Caki2 (cell line): Measurements from ENCODE around the gene TRPM3. TPM values are rescaled to one million over a fixed set of nuclear protein-coding genes. Genes with fewer than 3 reads are reported as not detected.
A peak's percentile ranks its signal among the peaks of the same experiment; 100 is the strongest.
"Not testable (repeated sequence)": the region's sequence is repeated elsewhere in the genome, so short reads cannot be mapped to it uniquely, and the experiment has no call there.

Experiments used
- DNase-seq: peaks from one replicate; pipeline ENCODE4 v3.0.0-alpha.2; 2015; ENCODE audit warnings: low read depth
- in situ Hi-C: cut with HindIII; loops from 2 replicates; pipeline ENCODE4 v1.10.0; 2016; ENCODE audit warnings: low sequenced_read_pairs, low pct_unique_long_range_greater_than_20kb, mixed read lengths
- total RNA-seq: library from RNA; depleted of rRNA; stranded (reverse); fragments of >200 nt; shearing (Covaris generic); gene quantifications from 2 replicates; pipeline ENCODE4 v1.2.3, GENCODE V29; 2014; ENCODE audit warnings: low replicate concordance

The TRPM3 gene
- total RNA-seq, 1 experiment from 2014 or later, result 0.37 TPM

DNA sequence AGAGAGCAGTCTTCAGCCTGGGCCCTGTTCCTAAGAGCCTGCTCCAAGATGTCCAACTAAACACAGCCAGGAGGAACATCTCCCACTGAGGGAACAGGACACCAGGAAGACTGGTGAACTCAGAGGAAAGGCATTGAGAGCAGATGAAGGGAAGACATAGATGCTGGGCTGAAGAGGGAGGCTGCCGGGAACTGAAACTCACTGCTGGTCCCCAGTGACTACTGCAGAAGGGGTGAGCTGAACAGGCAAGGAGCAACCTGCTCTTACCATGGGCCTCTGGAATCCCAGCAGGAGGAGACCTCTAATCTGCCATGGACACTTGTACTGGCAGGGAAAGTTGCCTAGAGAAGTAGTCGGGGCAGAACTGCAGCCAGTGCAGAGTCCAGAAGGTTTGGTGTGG lies 95.7 kb downstream of the TRPM3 start:
- in situ Hi-C loops, result no loop called here
- DNase-seq, result no peak

DNA sequence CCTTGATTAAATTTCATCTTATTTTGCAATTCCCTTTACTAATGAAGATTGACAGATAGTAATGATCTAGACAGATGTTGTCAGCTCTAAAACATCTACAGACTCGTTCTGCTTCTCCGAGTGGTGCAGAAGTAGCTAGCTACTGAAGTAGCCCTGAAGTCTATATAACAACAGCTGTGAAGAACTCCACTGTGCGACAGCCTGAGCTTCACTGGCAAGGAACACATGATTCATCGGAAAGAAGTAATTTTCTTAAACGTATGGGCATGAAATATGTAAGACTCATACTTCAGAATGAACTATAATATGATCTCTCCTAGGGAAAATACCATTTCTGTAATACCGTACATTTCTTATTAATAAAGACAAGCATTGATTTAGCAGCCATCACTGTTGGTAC lies 96.2 kb downstream of the TRPM3 start:
- in situ Hi-C loops, result no loop called here
- DNase-seq, result no peak

DNA sequence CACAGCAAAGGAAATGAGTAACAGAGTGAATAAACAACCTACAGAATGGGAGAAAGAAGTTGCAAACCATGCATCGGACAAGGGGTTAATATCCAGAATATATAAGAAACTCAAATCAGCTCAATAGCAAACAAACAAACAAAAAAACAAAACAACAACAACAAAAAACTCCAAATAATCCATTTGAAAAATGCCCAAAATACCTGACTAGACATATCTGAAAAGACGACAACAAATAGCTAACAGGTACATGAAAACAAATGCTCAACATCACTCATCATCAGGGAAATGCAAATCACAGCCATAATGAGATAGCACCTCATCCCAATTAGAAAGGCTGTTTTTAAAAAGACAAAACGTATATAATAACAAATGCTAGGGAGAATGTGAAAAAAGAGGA lies 111.2 kb downstream of the TRPM3 start:
- in situ Hi-C loops, result no loop called here
- DNase-seq, result no peak

DNA sequence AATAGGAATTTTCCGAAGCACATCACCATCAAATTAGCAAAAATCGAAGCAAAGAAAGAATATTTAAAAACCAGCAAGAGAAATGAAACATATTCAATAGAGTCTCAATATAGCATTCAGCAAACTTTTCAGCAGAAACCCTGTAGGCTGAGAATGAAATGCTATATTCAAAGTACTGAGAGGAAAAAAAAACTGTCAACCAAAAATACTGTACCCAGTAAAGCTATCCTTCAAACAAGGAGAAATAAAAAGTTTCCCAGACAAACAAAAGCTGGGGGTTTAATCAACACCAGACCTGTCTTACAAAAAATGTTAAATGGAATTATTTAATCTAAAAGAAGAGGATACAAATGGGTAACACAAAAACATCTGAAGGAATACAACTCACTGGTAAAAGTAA lies 116.0 kb downstream of the TRPM3 start:
- in situ Hi-C loops, result no loop called here
- DNase-seq, result no peak

DNA sequence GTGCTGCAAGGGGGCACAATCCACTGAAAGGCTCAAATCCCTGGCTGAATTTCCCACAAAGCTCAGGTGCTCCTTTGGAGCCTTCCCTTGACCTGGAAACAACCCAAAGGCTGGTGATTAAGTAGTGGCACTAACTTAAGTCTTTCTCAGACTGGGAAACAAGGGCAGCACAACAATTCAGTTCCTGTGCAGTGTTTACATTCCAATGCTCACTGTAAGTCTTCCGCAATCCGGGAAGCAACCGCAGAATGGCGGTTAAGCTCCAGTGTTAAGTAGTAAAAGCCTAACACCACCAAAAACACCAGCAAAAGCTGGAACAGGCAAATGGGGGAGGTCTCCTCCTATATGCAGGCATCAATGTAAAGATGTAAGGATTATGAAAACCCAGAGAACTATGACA lies 117.2 kb downstream of the TRPM3 start:
- in situ Hi-C loops, result no loop called here
- no peak for DNase-seq

DNA sequence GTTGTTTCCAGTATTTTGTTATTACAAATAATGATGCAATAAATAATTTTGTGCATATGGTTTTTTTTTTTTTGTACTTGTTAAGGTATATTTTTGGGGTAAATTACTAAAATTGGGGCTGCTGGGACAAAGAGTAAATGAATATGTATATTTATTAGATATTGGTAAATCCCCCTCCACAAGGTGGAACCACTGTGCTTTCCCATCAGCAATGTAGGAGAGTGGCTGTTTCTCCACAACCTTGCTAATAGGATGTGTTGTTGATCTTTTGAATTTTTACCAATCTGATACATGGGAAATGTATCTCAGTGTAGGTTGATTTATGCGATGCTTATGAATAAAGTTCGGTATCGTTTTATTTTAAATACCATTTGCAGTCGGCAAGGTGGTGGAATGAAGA lies 118.1 kb downstream of the TRPM3 start:
- no peak for DNase-seq
- in situ Hi-C loops, result no loop called here

DNA sequence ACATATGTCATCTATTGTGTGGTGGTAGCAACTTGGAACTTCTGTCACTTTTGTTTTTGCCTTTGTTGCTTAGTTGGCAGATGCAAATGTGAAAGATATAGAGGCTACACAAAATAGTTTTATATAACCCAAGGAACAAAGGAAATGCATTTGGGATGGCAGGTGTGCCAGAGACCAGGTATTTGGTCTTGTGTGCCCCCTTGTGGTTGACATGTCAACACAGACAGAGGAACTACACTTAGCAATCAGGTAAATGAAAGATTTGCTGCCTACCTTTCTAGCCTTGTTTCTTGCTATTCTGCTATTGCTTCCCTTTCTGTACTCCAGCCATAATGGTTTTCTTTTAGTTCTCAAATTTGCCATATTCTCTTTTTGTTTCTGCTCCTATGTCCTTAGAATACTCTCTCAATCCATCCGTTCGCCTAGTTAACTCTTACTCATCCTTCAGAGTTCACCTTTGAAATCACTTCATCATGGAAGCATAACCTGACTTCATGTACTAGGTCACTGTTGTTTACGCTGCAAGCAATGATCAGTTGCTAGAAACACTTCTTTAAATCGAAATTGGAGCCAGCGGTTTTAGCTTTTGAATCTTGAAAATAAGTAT lies 119.5 kb downstream of the TRPM3 start:
- in situ Hi-C loops, result no loop called here
- peak; percentile 4 for DNase-seq

- DNase-seq, result no peak
- in situ Hi-C loops, result no loop called here
These were observed 122.5 kb downstream of the TRPM3 start for GRCh38 chr9:70998962-70999361.

DNA sequence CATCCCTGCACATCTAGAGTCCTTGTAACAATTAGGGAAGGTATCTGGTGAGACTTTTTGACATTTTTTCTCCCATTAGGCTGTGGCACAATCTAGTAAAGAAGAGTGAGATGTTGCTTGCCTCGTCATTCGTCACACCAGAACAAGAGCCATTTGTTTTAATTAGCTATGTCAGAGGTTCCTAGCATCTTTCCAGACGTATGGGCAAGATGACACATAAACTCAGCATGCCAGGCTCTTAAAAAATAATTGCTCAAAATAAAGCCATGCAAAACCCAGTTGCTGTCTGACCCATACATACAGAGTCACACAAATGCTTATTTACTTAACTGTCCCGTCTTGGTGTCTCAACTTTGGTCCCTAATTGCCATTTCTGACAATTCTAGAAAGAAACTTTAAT lies 125.9 kb downstream of the TRPM3 start:
- DNase-seq, result no peak
- in situ Hi-C loops, result no loop called here

GRCh38 chr9:70994582-70994981 lies 126.8 kb downstream of the TRPM3 start:
- no peak for DNase-seq
- in situ Hi-C loops, result no loop called here

DNA sequence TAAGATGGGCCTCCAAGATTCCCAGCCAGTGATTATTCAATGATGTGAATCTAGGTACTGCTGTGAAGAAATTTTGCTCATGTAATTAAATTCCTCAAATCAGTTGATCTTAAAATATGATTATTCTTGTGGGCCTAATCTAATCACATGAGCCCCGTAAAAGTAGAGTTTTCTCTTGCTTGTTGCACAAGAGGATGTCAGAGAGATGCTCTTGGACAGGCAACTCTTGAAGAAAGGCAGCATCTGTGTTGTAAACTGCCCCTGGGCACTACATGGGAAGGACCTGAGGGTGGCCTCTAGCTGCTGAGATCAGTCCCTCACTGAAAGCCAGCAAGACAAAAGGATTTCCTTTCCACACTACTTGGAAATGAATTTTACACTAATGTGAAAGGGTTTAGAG lies 132.9 kb downstream of the TRPM3 start:
- in situ Hi-C loops, result no loop called here
- no peak for DNase-seq

DNA sequence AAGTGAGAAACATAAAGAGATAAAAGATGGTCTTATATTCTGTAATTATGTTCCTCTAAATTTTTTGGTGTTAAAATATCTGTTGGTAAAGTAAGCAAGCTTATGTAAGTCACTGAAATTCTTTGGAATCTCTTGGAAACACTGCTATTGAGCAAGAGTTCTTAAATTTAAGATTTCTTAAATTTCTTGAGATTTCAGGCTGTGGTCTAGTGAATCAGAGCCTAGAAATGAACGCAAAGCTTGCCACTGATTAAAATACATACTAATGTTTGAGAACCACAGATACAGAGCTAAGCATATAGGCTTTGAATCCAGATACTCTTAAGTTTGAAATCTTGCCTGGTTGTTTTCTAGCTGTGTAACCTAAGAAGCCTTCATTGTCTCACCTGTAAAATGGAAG lies 133.4 kb downstream of the TRPM3 start:
- in situ Hi-C loops, result no loop called here
- DNase-seq, result no peak

- in situ Hi-C loops, result no loop called here
- no peak for DNase-seq
These were observed 134.4 kb downstream of the TRPM3 start for GRCh38 chr9:70986984-70987383.

DNA sequence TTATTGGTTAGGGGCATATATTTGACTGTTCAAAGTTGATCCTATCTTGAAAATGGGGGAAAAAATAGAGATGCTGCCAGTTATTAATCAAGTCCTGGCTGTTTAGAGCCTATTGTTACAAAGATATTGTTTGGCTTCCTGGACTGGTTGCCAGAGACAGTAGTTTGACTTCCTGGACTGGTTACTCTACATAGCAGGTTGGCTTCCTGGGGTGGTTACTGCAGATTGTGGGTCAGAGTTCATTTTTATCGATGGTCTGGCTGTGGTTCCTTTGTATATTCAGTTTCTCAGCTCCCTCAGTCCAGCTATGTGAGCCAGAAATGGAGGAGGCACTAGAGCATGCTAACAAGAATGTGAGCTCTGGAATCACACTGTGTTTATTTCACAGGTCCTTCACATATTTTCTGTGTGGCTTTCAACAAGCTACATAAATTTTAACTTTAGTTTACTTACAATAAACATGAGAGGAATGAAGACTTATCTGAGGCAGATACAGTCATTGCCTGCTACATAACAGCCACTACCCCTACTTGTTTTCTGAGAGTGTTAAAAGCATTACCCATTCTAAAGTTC lies 137.6 kb downstream of the TRPM3 start:
- in situ Hi-C loops, result no loop called here
- DNase-seq, result no peak

DNA sequence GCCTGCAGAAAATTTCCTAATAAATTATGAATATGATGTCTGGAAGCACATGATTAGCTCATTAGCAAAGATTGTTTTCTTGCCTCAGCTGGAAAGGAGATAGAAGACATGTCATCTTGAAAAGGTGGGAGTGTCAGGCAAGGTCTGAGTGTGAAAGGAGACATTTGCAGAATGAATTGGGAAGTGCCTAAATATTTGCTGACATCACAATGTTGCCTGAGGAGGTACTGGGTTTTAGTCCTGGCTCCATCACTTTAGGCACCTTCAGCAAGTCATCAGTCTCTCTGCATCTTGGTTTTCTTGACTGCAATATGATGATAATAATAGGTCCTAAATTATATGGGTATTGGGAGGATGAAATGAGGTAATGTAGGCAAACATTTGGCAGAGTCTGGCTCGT lies 140.1 kb downstream of the TRPM3 start:
- in situ Hi-C loops, result no loop called here
- DNase-seq, result no peak

DNA sequence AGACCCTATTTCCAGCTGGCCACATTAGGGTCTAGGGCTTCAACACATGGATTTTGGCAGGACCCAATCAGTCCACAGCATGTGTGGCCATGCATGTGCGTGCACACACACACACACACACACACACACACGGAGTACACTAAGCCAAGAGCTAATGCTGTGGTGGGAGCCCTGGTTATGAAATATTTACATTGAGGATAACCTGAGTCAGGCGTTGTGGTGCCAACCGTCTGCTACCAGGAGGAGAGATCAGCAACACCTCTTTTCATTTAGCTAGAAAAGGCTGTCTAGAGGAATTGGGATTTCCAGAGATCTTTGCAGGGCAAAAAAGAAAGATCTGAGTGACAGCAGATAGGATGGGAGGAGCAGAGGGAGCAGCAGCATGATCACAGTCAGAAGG lies 141.5 kb downstream of the TRPM3 start:
- DNase-seq, result no peak
- in situ Hi-C loops, result no loop called here

- no peak for DNase-seq
- in situ Hi-C loops, result no loop called here
These were observed 143.3 kb downstream of the TRPM3 start for GRCh38 chr9:70978085-70978484.

DNA sequence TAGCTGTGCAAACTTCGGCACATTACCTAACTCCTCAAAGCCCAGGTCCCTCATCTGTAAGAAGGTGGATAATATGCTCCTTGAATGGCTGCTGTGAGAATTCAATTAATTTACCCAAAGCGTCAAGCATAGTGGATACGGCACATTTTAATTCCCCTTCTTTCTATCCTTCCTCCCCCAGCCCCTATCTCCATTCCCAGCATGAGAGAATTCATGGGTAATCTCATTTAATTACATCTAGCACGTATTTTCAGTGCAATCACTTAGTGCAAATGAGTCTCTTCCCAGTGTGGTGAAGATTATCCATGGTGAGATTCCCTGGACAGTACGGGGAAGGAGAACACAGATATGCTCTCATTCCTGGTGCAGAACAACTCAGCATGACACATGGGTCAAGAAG lies 145.6 kb downstream of the TRPM3 start:
- no peak for DNase-seq
- in situ Hi-C loops, result no loop called here

DNA sequence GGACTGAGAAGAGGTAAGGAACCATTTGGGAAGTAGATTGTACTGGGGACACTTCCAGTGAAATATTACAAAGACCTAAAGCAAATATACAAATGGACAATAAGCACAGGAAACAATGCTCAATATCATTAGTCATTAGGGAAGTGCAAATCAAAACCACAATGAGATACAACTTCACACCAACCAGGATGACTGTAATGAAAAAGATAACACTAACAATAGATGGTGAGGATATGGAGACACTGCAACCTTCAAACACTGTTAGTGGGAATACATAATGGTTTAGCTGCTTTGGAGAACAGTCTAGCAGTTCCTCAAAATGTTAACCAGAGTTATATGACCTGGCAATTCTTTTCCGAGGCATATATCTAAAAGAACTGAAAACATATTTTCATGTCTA lies 149.7 kb downstream of the TRPM3 start:
- no peak for DNase-seq
- in situ Hi-C loops, result no loop called here

GRCh38 chr9:70966380-70966779 lies 155.0 kb downstream of the TRPM3 start:
- DNase-seq, in situ Hi-C loops: not testable (repeated sequence)
